GM21786 (cell line): Measurements from ENCODE around the gene HAX1.

Experiments
- ATAC-seq: cut with Tn5 transposase; IDR thresholded peaks from one replicate; pipeline ENCODE4 v1.9.1; 2021; ENCODE audit not compliant: unreplicated experiment

HAX1 gene

GRCh38 chr1:154324669-154325582, 52.5 kb downstream of the HAX1 start, which contains the start of gene ATP8B2:
ATP8B2 (plus strand) TSS chr1:154325525; CDS start chr1:154328142, 2,617 bp downstream.
- no peak for ATAC-seq
